Measurements from ENCODE around the gene MAP3K8.

- no peak for TF ChIP-seq EZH2 (IDR thresholded peaks at IDR 0.05; ENCODE audit: borderline replicate concordance, insufficient read depth, low read length, poor library complexity, severe bottlenecking)
- TF ChIP-seq CTCF (IDR thresholded peaks at IDR 0.05; ENCODE audit: poor library complexity, severe bottlenecking): no peak
- no peak for TF ChIP-seq POLR2AphosphoS5 (IDR thresholded peaks at IDR 0.05)
- no peak for TF ChIP-seq RAD21 (conservative IDR thresholded peaks at IDR 0.05)
Observed at GRCh38 chr10:30502266-30503060, 68.5 kb downstream of the MAP3K8 start.
